ENCODE measurements around the gene CYREN.

The CYREN gene

DNA sequence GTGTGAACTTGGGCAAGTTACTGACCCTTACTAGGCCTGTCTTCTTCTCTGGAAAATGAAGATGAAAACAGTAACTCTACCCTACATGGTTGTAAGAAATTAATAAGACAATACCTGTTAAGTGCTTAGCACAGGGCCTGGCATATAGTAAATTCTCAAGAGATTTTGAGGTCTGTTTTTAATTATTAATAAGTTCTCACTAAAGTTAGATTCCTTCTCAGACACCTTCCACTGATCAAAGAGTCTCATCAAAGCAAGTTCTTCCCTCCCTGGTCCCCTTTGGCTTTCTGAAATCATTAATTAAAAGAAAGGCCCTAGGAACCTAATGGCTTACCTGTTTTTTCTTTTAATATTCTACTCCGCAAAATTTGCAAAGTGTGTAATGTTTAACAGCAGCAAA is 18.1 kb downstream of the CYREN start:
- Histone ChIP-seq H4K20me1 (ENCODE audit: insufficient read depth, low read length, poor library complexity, severe bottlenecking) (no peaks in the 10 kb centered on the region), H3K36me3 (ENCODE audit: insufficient read depth, low read length) (no peaks in the 10 kb centered on the region), H3K9ac (ENCODE audit: low read depth, low read length, poor library complexity, severe bottlenecking) (no peak overlapping the region), H3K79me2 (ENCODE audit: insufficient read depth, low read length) (no peaks in the 10 kb centered on the region), H2AFZ (ENCODE audit: low read length) (no peak overlapping the region), H3K27me3 (ENCODE audit: insufficient read depth, low read length, poor library complexity, severe bottlenecking) (no peaks in the 10 kb centered on the region), H3K4me1 (ENCODE audit: insufficient read depth, low read length, poor library complexity, severe bottlenecking) (peaks cover 4% of the 10 kb centered on the region), H3K4me2 (ENCODE audit: low read depth, low read length, poor library complexity, severe bottlenecking) (no peak overlapping the region), H3F3A (ENCODE audit: low read depth) (no peaks in the 10 kb centered on the region), H3K4me3 (ENCODE audit: low read length, poor library complexity, severe bottlenecking) (no peak overlapping the region), H3K9me3 (ENCODE audit: insufficient read depth, low read depth, low read length) (peaks cover 8% of the 10 kb centered on the region; the same call in 1 of the 2 replicates), H3K9me2 (replicated peaks; ENCODE audit: low read depth, low read length) (no peaks in the 10 kb centered on the region)
- TF ChIP-seq EZH2phosphoT487 (IDR thresholded peaks at IDR 0.05; ENCODE audit: borderline replicate concordance), result no peak
- TF ChIP-seq, protein P1, sequence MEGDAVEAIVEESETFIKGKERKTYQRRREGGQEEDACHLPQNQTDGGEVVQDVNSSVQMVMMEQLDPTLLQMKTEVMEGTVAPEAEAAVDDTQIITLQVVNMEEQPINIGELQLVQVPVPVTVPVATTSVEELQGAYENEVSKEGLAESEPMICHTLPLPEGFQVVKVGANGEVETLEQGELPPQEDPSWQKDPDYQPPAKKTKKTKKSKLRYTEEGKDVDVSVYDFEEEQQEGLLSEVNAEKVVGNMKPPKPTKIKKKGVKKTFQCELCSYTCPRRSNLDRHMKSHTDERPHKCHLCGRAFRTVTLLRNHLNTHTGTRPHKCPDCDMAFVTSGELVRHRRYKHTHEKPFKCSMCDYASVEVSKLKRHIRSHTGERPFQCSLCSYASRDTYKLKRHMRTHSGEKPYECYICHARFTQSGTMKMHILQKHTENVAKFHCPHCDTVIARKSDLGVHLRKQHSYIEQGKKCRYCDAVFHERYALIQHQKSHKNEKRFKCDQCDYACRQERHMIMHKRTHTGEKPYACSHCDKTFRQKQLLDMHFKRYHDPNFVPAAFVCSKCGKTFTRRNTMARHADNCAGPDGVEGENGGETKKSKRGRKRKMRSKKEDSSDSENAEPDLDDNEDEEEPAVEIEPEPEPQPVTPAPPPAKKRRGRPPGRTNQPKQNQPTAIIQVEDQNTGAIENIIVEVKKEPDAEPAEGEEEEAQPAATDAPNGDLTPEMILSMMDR (conservative IDR thresholded peaks at IDR 0.05; ENCODE audit: low read length), result no peak

DNA sequence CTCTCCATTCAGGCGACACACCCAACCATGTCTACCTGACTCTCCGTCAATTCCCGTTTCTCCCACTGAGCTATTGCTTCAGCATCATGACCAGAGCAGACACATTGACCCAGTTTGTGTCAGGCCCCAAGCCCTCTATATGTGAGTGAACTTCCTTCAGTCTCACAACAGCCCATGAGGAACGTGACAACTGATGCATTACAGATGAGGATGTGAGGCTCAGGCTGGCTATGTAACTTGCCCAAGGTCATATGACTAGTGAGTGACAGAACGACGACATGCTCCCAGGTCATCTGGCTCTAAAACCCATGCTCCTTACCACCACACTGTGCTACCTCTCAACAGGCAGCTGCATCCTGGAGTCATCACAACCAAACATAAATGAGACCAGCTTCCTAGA is 19.0 kb downstream of the CYREN start:
- Histone ChIP-seq H3K4me1 (ENCODE audit: insufficient read depth, low read length, poor library complexity, severe bottlenecking) (peaks cover 4% of the 10 kb centered on the region), H4K20me1 (ENCODE audit: insufficient read depth, low read length, poor library complexity, severe bottlenecking) (no peaks in the 10 kb centered on the region), H3K9ac (ENCODE audit: low read depth, low read length, poor library complexity, severe bottlenecking) (no peak overlapping the region)

DNA sequence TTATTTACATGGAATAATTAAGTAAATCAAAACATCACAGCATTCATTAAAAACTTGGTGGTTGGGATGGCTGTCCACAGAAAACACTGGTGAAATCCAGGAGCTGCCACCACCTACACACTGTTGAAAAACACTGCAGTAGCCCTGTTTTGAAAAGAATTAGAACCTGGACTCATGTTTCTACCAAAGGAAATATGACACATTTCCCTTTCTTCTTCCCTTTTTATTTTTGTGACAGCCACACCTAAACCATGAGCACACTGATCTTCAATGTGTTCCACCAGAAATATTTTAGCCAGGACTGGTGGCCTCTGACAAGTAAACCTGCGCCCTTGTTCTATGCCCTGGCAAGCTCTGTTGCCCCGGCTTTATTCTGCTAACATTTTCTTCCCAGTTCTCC is 19.4 kb downstream of the CYREN start:
- Histone ChIP-seq H3K9me2 (replicated peaks; ENCODE audit: low read depth, low read length) (no peaks in the 10 kb centered on the region), H3K27me3 (ENCODE audit: insufficient read depth, low read length, poor library complexity, severe bottlenecking) (no peaks in the 10 kb centered on the region), H4K20me1 (ENCODE audit: insufficient read depth, low read length, poor library complexity, severe bottlenecking) (no peaks in the 10 kb centered on the region), H3K9ac (ENCODE audit: low read depth, low read length, poor library complexity, severe bottlenecking) (no peak overlapping the region), H3F3A (ENCODE audit: low read depth) (no peaks in the 10 kb centered on the region), H3K9me3 (ENCODE audit: insufficient read depth, low read depth, low read length) (peaks cover 4% of the 10 kb centered on the region; the same call in 1 of the 2 replicates), H3K4me3 (ENCODE audit: low read length, poor library complexity, severe bottlenecking) (no peak overlapping the region), H2AFZ (ENCODE audit: low read length) (no peak overlapping the region), H3K36me3 (ENCODE audit: insufficient read depth, low read length) (no peaks in the 10 kb centered on the region), H3K4me1 (ENCODE audit: insufficient read depth, low read length, poor library complexity, severe bottlenecking) (peaks cover 4% of the 10 kb centered on the region), H3K79me2 (ENCODE audit: insufficient read depth, low read length) (no peaks in the 10 kb centered on the region), H3K4me2 (ENCODE audit: low read depth, low read length, poor library complexity, severe bottlenecking) (no peak overlapping the region)
- no peak for TF ChIP-seq EZH2phosphoT487 (IDR thresholded peaks at IDR 0.05; ENCODE audit: borderline replicate concordance)
- TF ChIP-seq, protein P1 (conservative IDR thresholded peaks at IDR 0.05; ENCODE audit: low read length), result no peak

More for the DNA sequence above, 19.0 kb downstream of the CYREN start:
- Histone ChIP-seq H3F3A (ENCODE audit: low read depth) (no peaks in the 10 kb centered on the region), H3K27me3 (ENCODE audit: insufficient read depth, low read length, poor library complexity, severe bottlenecking) (no peaks in the 10 kb centered on the region), H3K36me3 (ENCODE audit: insufficient read depth, low read length) (no peaks in the 10 kb centered on the region), H3K79me2 (ENCODE audit: insufficient read depth, low read length) (no peaks in the 10 kb centered on the region), H3K4me2 (ENCODE audit: low read depth, low read length, poor library complexity, severe bottlenecking) (no peak overlapping the region), H3K9me2 (replicated peaks; ENCODE audit: low read depth, low read length) (no peaks in the 10 kb centered on the region), H2AFZ (ENCODE audit: low read length) (no peak overlapping the region), H3K4me3 (ENCODE audit: low read length, poor library complexity, severe bottlenecking) (no peak overlapping the region), H3K9me3 (ENCODE audit: insufficient read depth, low read depth, low read length) (peaks cover 8% of the 10 kb centered on the region; the same call in 1 of the 2 replicates)
- TF ChIP-seq EZH2phosphoT487 (IDR thresholded peaks at IDR 0.05; ENCODE audit: borderline replicate concordance), result no peak
- TF ChIP-seq, protein P1 (conservative IDR thresholded peaks at IDR 0.05; ENCODE audit: low read length), result no peak
